Mucosa of rectum (tissue), 2 donors: Measurements from ENCODE around the gene DACH2.

Source experiments
- H3K27ac ChIP-seq, 2 donors: one replicate each; pipeline ENCODE4 v1.7.0; 2013; ENCODE audit warnings: inconsistent platforms in 2 of 2, low read depth in 2 of 2, low read length in 2 of 2
- H3K27me3 ChIP-seq, 2 donors: one replicate each; pipeline ENCODE4 v1.7.0; 2013; ENCODE audit warnings: low read length in 2 of 2; ENCODE audit not compliant: control insufficient read depth in 2 of 2, insufficient read depth in 2 of 2
- H3K36me3 ChIP-seq, 2 donors: one replicate each; pipeline ENCODE4 v1.7.0; 2013; ENCODE audit warnings: low read length in 2 of 2; ENCODE audit not compliant: control insufficient read depth in 2 of 2, insufficient read depth in 2 of 2
- H3K4me1 ChIP-seq, 2 donors: one replicate each; pipeline ENCODE4 v1.7.0; 2013; ENCODE audit warnings: low read length in 2 of 2, mild to moderate bottlenecking in 1 of 2; ENCODE audit not compliant: control insufficient read depth in 2 of 2, insufficient read depth in 2 of 2
- H3K4me3 ChIP-seq, 2 donors: one replicate each; pipeline ENCODE4 v1.7.0; 2013; ENCODE audit warnings: low read length in 2 of 2
- H3K9ac ChIP-seq, 2 donors: one replicate each; pipeline ENCODE4 v1.7.0; 2013; ENCODE audit warnings: low read length in 2 of 2, low read depth in 1 of 2, mild to moderate bottlenecking in 1 of 2
- H3K9me3 ChIP-seq, 2 donors: one replicate each; pipeline ENCODE4 v1.7.0; 2013; ENCODE audit warnings: low read length in 2 of 2; ENCODE audit not compliant: control insufficient read depth in 2 of 2
- donor health status: healthy.
- donor health status: Normal muscosa, but diverticular disease.

Gene DACH2

DNA sequence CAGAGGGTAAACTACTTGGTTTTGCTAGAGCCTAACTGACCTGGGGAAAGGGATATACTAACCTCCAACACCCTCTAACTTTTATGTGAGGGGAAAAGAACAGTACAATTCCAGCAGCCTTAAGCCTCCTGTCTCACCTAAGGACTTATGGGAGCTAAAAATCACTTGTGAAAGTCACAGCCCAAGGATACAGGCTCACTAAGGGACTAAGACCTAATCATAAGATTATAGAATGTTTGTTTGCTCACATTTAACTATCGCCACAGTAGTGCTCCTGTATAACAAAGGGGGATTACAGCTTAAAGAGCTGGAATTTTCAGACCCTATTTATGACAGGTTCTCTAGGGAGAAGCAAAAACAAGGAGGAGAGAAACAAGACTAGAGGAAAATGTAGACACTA, 548.7 kb downstream of the DACH2 start:
- no peak overlapping the region for H3K9ac ChIP-seq
- H3K4me1 ChIP-seq: no peaks in the 10 kb centered on the region
- no peaks in the 10 kb centered on the region for H3K9me3 ChIP-seq
- H3K27ac ChIP-seq: no peak overlapping the region
- no peaks in the 10 kb centered on the region for H3K36me3 ChIP-seq
- H3K4me3 ChIP-seq: no peak overlapping the region
- H3K27me3 ChIP-seq: no peaks in the 10 kb centered on the region

DNA sequence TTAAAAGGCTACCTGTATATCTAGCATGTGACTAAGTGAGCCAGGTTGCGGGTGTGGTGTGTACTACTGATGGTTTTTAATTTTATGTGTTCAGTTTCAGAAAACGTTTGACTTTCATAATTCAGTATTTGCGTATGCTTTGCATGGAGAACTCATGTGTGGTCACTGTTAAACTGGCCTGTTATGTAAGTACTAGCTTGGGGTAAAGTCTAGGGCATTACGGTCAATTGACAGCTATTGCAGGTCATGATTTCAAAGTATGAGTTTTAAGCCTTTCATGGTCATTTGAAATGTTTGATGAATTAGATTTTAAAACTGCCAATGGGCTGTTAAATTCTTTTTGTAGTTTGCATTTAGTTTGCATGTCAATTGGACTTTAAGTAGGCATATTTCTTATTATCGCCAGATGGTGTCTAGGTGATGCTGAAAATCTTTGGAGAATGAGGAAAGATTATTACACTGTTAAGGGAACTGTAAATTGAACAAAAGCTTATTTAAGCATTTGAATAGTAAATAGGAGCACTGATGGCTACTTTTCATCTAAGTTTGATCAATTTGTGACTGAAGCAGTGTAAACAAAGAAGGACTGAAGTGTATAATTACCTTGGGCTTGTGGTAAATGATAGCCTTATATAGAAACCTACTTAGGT, 563.4 kb downstream of the DACH2 start:
- no peaks in the 10 kb centered on the region for H3K4me1 ChIP-seq
- H3K4me3 ChIP-seq: no peak overlapping the region
- no peaks in the 10 kb centered on the region for H3K27me3 ChIP-seq
- no peaks in the 10 kb centered on the region for H3K36me3 ChIP-seq
- no peak overlapping the region for H3K9ac ChIP-seq
- no peaks in the 10 kb centered on the region for H3K9me3 ChIP-seq
- no peak overlapping the region for H3K27ac ChIP-seq

DNA sequence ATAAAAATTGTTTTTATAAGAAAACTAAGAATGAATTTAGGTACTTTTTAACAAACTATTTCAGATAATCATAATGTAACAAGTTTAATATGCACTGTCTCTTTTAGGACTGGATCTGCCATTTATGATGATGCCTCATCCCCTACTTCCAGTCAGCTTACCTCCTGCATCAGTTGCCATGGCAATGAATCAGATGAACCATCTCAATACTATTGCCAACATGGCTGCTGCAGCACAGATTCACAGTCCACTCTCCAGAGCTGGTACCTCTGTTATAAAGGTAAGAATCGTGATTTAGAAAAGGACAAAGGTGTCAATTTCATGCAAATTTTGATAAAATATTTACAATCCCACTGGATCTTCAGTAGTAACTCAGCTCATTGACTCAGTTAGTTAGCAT, 566.2 kb downstream of the DACH2 start:
- H3K36me3 ChIP-seq: no peaks in the 10 kb centered on the region
- H3K4me3 ChIP-seq: no peak overlapping the region
- H3K9ac ChIP-seq: no peak overlapping the region
- H3K27ac ChIP-seq: no peak overlapping the region
- no peaks in the 10 kb centered on the region for H3K4me1 ChIP-seq
- no peaks in the 10 kb centered on the region for H3K9me3 ChIP-seq
- H3K27me3 ChIP-seq: no peaks in the 10 kb centered on the region

DNA sequence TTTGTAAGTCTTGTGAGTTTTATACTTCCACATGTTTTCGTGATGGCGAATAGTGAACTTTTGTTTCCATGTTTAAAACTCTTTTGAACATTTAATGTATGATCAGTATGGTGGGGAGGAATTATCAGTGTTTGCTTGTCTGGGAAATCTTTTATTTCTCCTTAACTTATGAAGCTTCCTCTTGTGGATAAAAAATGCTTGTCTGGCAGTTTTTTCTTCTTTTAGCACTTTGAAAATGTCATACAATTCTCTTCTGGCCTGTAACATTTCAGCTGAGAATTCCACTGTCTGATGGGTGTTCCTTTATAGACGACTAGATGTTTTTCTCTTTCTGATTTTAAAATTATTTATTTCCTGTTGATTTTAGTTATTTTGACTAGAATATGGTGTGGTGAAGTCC, 576.0 kb downstream of the DACH2 start:
- Histone ChIP-seq H3K36me3 (no peaks in the 10 kb centered on the region), H3K4me3 (no peak overlapping the region), H3K9ac (no peak overlapping the region)

DNA sequence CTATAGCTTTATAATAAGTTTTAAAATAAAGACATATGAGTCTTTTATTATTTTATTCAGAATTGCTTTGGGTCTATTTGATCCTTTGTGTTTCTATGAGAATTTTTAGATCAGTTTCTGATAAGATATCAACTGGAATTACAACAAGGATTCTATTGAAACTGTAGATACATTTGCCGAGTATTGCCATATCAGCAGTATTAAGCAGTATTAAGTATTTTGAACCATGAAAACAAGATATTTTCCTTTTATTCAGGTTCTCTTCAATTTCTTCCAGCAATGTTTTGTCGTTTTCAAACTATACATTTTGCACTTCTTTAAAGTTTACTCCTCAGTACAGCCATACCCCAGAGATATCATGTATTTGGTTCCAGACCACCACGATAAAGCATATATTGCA, 598.8 kb downstream of the DACH2 start:
- H3K27ac ChIP-seq: no peak overlapping the region
- no peaks in the 10 kb centered on the region for H3K9me3 ChIP-seq
- no peak overlapping the region for H3K4me3 ChIP-seq
- no peaks in the 10 kb centered on the region for H3K27me3 ChIP-seq
- H3K4me1 ChIP-seq: no peaks in the 10 kb centered on the region
- H3K9ac ChIP-seq: no peak overlapping the region
- no peaks in the 10 kb centered on the region for H3K36me3 ChIP-seq

More for the DNA sequence above, 576.0 kb downstream of the DACH2 start:
- Histone ChIP-seq H3K9me3 (peaks cover 0 to 5% of the 10 kb centered on the region in 2 donors), H3K27ac (no peak overlapping the region), H3K4me1 (no peaks in the 10 kb centered on the region), H3K27me3 (no peaks in the 10 kb centered on the region)

DNA sequence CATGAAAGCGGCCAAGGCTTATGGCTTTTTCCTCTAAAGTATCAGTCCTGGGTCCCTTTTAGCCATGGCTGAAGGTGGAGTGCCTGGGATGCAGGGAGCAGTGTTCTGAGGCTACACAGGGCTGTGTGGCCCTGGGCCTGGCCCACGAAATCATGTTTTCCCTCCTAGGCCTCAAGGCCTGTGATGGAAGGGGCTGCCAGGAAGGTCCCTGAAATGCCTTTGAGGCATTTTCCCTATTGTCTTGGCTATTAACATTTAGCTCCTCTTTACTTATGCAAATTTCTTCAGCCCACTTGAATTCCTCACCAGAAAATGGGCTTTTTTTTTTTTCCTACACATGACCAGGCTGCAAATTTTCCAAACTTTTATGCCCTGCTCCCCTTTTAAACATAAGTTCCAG, 657.0 kb downstream of the DACH2 start:
- Histone ChIP-seq H3K27me3 (no peaks in the 10 kb centered on the region), H3K27ac (no peak overlapping the region), H3K36me3 (no peaks in the 10 kb centered on the region), H3K4me3 (no peak overlapping the region), H3K4me1 (no peaks in the 10 kb centered on the region), H3K9me3 (no peaks in the 10 kb centered on the region), H3K9ac (no peak overlapping the region)

DNA sequence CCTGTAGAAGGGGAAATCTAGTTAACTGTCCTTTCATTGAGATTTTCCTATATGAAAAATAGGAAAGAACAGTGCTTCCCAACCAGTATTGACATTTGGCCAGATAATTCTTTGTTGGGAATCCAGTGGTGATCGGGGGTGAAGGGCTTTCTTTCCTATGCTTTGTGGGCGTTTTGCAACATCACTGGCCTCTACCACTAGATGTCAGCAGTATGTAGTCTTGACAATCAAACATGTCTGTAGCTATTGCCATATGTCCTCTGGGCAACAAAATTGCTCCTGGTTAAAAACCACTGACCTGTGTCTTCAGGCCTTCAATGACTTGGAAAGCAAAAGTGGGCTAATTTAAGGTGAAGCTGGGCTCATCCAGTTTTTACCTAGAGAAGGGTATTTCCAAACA, 658.5 kb downstream of the DACH2 start:
- H3K4me3 ChIP-seq: no peak overlapping the region
- H3K36me3 ChIP-seq: no peaks in the 10 kb centered on the region
- H3K27me3 ChIP-seq: no peaks in the 10 kb centered on the region
- no peak overlapping the region for H3K27ac ChIP-seq
- H3K9ac ChIP-seq: no peak overlapping the region
- H3K4me1 ChIP-seq: no peaks in the 10 kb centered on the region
- H3K9me3 ChIP-seq: no peaks in the 10 kb centered on the region

DNA sequence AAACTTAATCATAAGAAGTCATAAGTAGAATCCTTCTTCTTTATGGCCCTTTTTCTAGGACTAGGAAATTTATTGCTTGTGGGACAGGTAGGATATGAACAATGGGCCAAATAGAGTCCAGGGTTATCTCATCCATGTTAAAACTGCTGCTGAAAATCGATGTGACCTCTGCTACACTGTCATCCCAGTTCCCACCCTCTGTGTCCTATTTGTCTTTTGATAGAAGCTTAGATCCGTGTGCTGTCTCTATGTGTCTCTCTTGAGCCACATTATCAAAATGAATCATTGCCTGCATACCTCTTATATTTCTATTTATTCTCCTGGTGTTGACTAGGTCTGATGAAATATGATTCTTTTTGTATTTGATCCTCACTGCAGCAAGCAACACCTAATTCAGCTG, 661.4 kb downstream of the DACH2 start:
- H3K9ac ChIP-seq: no peak overlapping the region
- H3K36me3 ChIP-seq: no peaks in the 10 kb centered on the region
- H3K9me3 ChIP-seq: no peaks in the 10 kb centered on the region
- H3K27ac ChIP-seq: no peak overlapping the region
- no peaks in the 10 kb centered on the region for H3K4me1 ChIP-seq
- no peaks in the 10 kb centered on the region for H3K27me3 ChIP-seq
- no peak overlapping the region for H3K4me3 ChIP-seq

DNA sequence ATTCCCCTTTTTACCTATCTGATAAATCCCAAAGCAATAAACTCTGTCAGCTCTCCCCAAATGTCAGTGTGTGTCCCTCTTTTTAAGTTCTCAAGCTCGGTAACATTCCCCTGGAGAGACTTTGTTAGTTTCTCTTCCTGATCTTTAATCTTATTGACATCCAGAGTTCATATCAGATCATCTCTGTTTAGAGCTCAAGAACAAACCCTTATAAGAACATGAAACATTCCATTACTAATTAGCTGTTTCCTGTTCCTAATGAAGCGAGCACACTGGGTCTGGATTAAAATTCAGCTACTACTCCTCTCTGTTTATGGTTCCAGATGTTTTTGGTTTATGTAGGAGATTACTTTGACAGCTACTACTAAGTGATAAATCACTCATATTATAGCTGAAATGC, 681.5 kb downstream of the DACH2 start:
- H3K27ac ChIP-seq: no peak overlapping the region
- H3K4me1 ChIP-seq: no peaks in the 10 kb centered on the region
- peaks cover 0 to 4% of the 10 kb centered on the region in 2 donors for H3K9me3 ChIP-seq
- no peaks in the 10 kb centered on the region for H3K27me3 ChIP-seq
- H3K36me3 ChIP-seq: no peaks in the 10 kb centered on the region
- no peak overlapping the region for H3K9ac ChIP-seq
- no peak overlapping the region for H3K4me3 ChIP-seq

DNA sequence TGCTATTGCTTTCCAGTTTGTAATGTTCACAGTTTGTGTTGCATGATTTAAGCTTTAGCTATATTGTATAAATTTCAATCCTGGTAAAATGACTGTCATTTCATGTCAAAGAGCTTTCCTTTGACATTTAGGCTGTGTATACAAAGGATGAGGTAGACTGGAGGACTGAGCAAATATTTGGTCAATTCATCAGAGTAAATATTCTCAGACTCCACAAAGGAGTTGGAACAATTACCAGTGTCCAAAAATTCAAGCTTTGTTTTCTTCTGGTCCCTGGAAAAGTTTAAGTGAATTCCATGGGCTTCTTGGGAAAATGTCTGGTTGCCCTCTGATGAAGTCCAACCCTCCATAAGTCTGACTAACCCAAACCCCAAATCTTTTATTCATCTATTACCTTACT, 682.4 kb downstream of the DACH2 start:
- Histone ChIP-seq H3K4me1 (no peaks in the 10 kb centered on the region), H3K9me3 (peaks cover 0 to 4% of the 10 kb centered on the region in 2 donors), H3K36me3 (no peaks in the 10 kb centered on the region), H3K27ac (no peak overlapping the region), H3K27me3 (no peaks in the 10 kb centered on the region), H3K4me3 (no peak overlapping the region), H3K9ac (no peak overlapping the region)

DNA sequence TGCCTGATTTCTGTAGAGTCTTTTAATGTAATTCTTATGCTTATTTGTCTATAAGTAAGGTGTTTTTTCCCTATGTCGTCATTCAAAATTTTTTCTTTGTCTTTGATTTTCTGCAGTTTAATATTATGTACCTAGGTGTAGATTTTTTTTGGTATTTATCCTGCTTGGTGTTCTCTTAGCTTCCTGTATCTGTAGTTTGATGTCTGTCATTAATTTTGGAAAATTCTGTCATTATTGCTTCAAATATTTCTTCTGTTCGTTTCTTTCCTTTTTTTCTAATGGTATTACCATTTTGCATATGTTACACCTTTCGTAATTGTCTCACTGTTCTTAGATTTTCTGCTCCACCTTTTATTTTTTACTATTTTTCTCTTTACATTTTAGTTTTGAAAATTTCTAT, 696.9 kb downstream of the DACH2 start:
- no peaks in the 10 kb centered on the region for H3K4me1 ChIP-seq
- H3K4me3 ChIP-seq: no peak overlapping the region
- H3K9me3 ChIP-seq: no peaks in the 10 kb centered on the region
- no peaks in the 10 kb centered on the region for H3K36me3 ChIP-seq
- H3K27ac ChIP-seq: no peak overlapping the region
- no peak overlapping the region for H3K9ac ChIP-seq
- H3K27me3 ChIP-seq: no peaks in the 10 kb centered on the region
